Bronchial epithelial cell (primary cell): Measurements from ENCODE around the gene IL17A. TPM values are rescaled to one million over a fixed set of nuclear protein-coding genes. Genes with fewer than 3 reads are reported as not detected.
"Not testable (repeated sequence)": the region's sequence is repeated elsewhere in the genome, so short reads cannot be mapped to it uniquely, and the experiment has no call there.

ENCODE experiments used
- DNase-seq: peaks from one replicate; pipeline ENCODE4 v3.0.0-alpha.2; 2010; ENCODE audit warnings: low read depth
- FAIRE-seq: peaks from 2 replicates; lab custom pipeline; 2011; peaks lifted over from hg19 to GRCh38; lab: Jason Lieb, UNC
- H3K27me3 ChIP-seq: 2 replicates; pipeline ENCODE4 v1.5.1; 2011; ENCODE audit warnings: low read length; ENCODE audit not compliant: control insufficient read depth, insufficient read depth
- H3K36me3 ChIP-seq: 2 replicates; pipeline ENCODE4 v1.5.1; 2011; ENCODE audit warnings: low read length; ENCODE audit not compliant: control insufficient read depth, insufficient read depth
- H3K4me3 ChIP-seq: 2 replicates; pipeline ENCODE4 v1.5.1; 2011; ENCODE audit warnings: mild to moderate bottlenecking, low read depth, low read length, control low read depth
- CTCF ChIP-seq: IDR thresholded peaks from 2 replicates; pipeline ENCODE4 v1.5.1; 2011; ENCODE audit warnings: mild to moderate bottlenecking, moderate library complexity, low read length, control low read depth, inconsistent platforms; ENCODE audit not compliant: insufficient read depth, severe bottlenecking
- total RNA-seq: library from RNA; depleted of rRNA; stranded (reverse); fragments of >200 nt; gene quantifications from 2 replicates; pipeline ENCODE4 v1.2.1, GENCODE V29; 2014

IL17A gene
- total RNA-seq, 1 donor from 2014 or later: not detected

GRCh38 chr6:52187098-52187497, 923 bp downstream of the IL17A start:
- no peaks in the 10 kb centered on the region for H3K27me3 ChIP-seq
- H3K36me3 ChIP-seq: no peaks in the 10 kb centered on the region
- no peak overlapping the region for H3K4me3 ChIP-seq
- no peak for TF ChIP-seq CTCF
- FAIRE-seq (no peak), DNase-seq (no peak)

- Histone ChIP-seq H3K4me3 (no peak overlapping the region), H3K36me3 (no peaks in the 10 kb centered on the region), H3K27me3 (no peaks in the 10 kb centered on the region)
- DNase-seq (no peak), FAIRE-seq (no peak)
- TF ChIP-seq CTCF: no peak
Observed at GRCh38 chr6:52189974-52190373, 3.8 kb downstream of the IL17A start.

GRCh38 chr6:52190409-52190808, 4.2 kb downstream of the IL17A start:
- TF ChIP-seq CTCF: no peak
- H3K27me3 ChIP-seq: no peaks in the 10 kb centered on the region
- DNase-seq (no peak), FAIRE-seq (no peak)
- no peaks in the 10 kb centered on the region for H3K36me3 ChIP-seq
- no peak overlapping the region for H3K4me3 ChIP-seq

DNA sequence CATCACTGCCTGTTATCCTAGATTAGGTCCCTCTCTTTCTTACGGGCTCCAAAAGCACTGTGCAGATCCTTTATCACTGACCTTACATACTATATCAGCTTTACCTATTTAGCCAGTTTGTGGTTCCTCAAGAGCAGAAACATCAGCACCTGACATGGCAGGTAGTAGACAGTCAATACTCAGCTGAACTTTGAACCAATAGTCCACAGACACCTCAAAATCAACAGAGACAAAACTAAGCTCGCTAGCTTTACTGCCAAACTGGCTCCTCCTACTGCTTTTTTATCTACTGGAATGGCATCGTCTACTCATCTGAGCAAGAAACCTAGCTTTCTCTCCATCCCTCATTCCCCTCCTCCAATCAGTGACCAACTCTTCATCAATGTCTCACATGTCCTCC, 5.6 kb downstream of the IL17A start:
- no peak overlapping the region for H3K4me3 ChIP-seq
- no peak for TF ChIP-seq CTCF
- no peaks in the 10 kb centered on the region for H3K27me3 ChIP-seq
- DNase-seq (no peak), FAIRE-seq (no peak)
- H3K36me3 ChIP-seq: no peaks in the 10 kb centered on the region

DNA sequence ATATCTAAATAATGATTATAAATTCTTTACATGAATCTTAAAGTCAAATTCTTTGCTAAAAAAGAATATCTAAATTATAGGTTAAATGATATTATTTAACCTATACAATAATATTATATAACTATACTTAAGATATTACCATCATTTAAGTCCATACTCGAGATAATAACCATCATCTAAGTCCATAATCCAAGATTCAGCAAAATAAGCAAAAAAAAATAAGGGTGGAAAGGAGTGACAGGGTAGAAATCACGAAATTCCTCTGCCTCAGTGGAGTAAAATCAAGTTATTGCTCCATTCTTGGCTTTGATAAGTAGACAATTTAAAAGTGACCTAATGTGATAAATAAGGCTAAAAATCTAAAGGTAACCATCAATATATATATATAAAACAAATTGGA, 9.7 kb downstream of the IL17A start:
- Histone ChIP-seq H3K27me3 (no peaks in the 10 kb centered on the region), H3K4me3 (no peak overlapping the region), H3K36me3 (no peaks in the 10 kb centered on the region)
- TF ChIP-seq CTCF: no peak
- FAIRE-seq: no peak
- DNase-seq: no peak

DNA sequence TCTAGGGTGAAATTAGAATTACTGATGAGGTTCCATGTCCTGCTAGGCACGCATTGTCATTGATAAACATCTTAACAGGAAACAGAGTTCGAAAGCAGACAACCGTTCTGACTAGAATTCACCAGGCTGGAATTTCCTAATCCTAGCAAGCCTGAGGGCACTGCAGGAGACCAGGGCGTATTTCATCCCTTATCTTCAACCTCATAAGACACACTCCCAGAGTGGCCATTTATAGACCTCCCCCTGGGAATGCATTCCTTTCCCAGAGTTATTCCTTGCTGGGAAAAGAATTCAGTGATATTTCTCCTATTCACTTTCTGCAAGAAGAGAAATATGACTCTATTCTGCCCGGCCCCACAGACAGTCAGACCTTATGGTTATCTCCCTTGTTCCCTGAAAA, 13.9 kb downstream of the IL17A start:
- not testable (repeated sequence) for DNase-seq, H3K36me3 ChIP-seq, H3K27me3 ChIP-seq, H3K4me3 ChIP-seq, FAIRE-seq
